HFF-Myc (cell line): Measurements from ENCODE around the gene RHBDD3.

Source experiments
- DNase-seq: peaks from one replicate; pipeline ENCODE4 v3.0.0-alpha.2; 2011; ENCODE audit warnings: low read depth; ENCODE audit errors: extremely low read depth
- H3K4me3 ChIP-seq: replicated peaks from 2 replicates; pipeline ENCODE4 v1.5.1; 2011; ENCODE audit warnings: low read depth, mild to moderate bottlenecking, control low read depth, low read length
- CTCF ChIP-seq: IDR thresholded peaks from 2 replicates; pipeline ENCODE4 v1.5.1; 2012; ENCODE audit warnings: mild to moderate bottlenecking, low read depth, low read length, control low read depth; ENCODE audit errors: missing control alignments

Gene RHBDD3

GRCh38 chr22:29260601-29261315, 7.0 kb downstream of the RHBDD3 start:
- no peak for TF ChIP-seq CTCF
- no peak for DNase-seq
- no peak overlapping the region for H3K4me3 ChIP-seq

DNA sequence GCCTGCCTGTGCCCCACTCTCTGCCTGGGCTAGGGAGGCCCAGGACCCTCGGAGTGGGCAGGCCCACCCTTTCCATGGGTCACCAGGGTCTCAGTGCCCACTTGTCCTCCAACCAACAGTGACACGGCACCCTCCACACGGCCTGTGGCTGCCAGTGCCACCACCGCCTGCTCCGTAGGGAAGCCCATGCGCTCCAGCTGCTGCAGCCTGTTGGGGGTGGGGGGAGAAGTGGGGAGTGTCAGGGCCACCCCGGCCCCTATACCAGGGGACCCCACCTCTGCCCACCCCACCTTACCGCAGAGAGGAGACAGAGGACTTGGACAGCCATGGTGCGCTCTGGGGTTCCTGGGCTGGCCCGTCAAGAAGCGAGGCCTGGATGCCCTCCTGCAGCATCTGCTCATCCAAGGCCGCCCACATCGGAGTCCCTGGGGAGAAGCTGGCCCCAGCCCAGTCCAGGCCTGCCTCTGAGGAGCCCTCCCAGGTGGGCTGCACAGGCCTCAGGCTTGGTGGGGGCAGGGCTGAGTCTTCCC, 7.7 kb downstream of the RHBDD3 start:
- H3K4me3 ChIP-seq, result no peak overlapping the region

GRCh38 chr22:29259253-29259899, 8.4 kb downstream of the RHBDD3 start:
- H3K4me3 ChIP-seq, result no peak overlapping the region
- no peak for DNase-seq
- peak; percentile 21 for TF ChIP-seq CTCF

More for the DNA sequence above, 7.7 kb downstream of the RHBDD3 start:
- no peak for DNase-seq
- no peak for TF ChIP-seq CTCF

GRCh38 chr22:29258407-29259252, 9.2 kb downstream of the RHBDD3 start:
- no peak overlapping the region for H3K4me3 ChIP-seq
- no peak for DNase-seq
- no peak for TF ChIP-seq CTCF

DNA sequence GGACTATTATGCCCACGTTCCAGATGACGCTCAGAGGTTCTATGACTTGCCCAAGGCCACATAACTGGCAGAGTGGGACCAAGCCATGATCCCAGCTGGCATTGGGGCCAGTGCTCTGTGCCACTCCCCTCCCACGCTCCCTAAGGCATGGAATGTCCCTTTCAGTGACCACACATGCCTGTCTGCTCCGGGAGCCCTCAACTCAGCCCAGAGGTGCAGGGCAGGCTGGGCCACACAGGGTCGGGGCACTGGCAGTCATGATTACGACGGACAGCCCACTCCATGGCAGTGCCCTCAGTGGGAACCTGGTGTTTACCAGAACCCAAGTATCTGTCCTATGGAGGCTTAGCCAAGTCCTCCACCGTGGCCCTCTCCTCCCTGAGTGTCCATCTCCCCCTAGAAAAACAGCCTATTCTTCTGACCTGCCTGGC, 10.0 kb downstream of the RHBDD3 start:
- no peak overlapping the region for H3K4me3 ChIP-seq
- no peak for DNase-seq
- no peak for TF ChIP-seq CTCF

GRCh38 chr22:29256606-29257325, 11.0 kb downstream of the RHBDD3 start:
- H3K4me3 ChIP-seq, result no peak overlapping the region
- TF ChIP-seq CTCF, result no peak
- no peak for DNase-seq
